SK-N-SH treated with all-trans-retinoic acid at 6 μM for 48 hours (cell line): ENCODE results near the gene SEC16A.

Source experiments
- ATAC-seq: fragments of 200-7000 bp; cut with Tn5 transposase; 3 replicates; pipeline ENCODE4 v1.9.1; 2020; ENCODE audit warnings: mild to moderate bottlenecking, moderate library complexity
- ARNTL ChIP-seq: fragments of 450-650 bp; formaldehyde crosslinking; IDR thresholded peaks from 2 replicates; pipeline ENCODE4 v1.5.0; 2020; ENCODE audit warnings: low read depth, mild to moderate bottlenecking, moderate library complexity, borderline replicate concordance
- BACH2 ChIP-seq: fragments of 250-450 bp; sonication (Bioruptor Pico); IDR thresholded peaks from 2 replicates; pipeline ENCODE4 v1.9.0; 2021; ENCODE audit warnings: mild to moderate bottlenecking, borderline replicate concordance
- CSDC2 ChIP-seq: fragments of 250-450 bp; sonication (Bioruptor Pico); IDR thresholded peaks from 2 replicates; pipeline ENCODE4 v1.5.0; 2020; ENCODE audit warnings: mild to moderate bottlenecking, moderate library complexity
- ESRRG ChIP-seq: fragments of 250-450 bp; sonication (Bioruptor Pico); IDR thresholded peaks from 2 replicates; pipeline ENCODE4 v1.6.1; 2021; ENCODE audit warnings: mild to moderate bottlenecking
- GLIS3 ChIP-seq: fragments of 250-450 bp; sonication (Bioruptor Pico); IDR thresholded peaks from 2 replicates; pipeline ENCODE4 v1.5.0; 2020; ENCODE audit warnings: mild to moderate bottlenecking, moderate library complexity
- ISL1 ChIP-seq: fragments of 250-450 bp; sonication (Bioruptor Pico); IDR thresholded peaks from 2 replicates; pipeline ENCODE4 v2.1.2; 2022; ENCODE audit warnings: mild to moderate bottlenecking, moderate library complexity
- OSR1 ChIP-seq: fragments of 250-450 bp; sonication (Bioruptor Pico); IDR thresholded peaks from 2 replicates; pipeline ENCODE4 v1.8.0; 2022; ENCODE audit warnings: moderate library complexity, mild to moderate bottlenecking, inconsistent platforms
- PPARA ChIP-seq: fragments of 250-450 bp; sonication (Bioruptor Pico); IDR thresholded peaks from 2 replicates; pipeline ENCODE4 v1.5.0; 2020; ENCODE audit warnings: mild to moderate bottlenecking, borderline replicate concordance
- RARB ChIP-seq: fragments of 250-450 bp; sonication (Bioruptor Pico); IDR thresholded peaks from 2 replicates; pipeline ENCODE4 v1.8.0; 2021; ENCODE audit warnings: mild to moderate bottlenecking, moderate library complexity
- SNAI2 ChIP-seq: fragments of 250-450 bp; sonication (Bioruptor Pico); IDR thresholded peaks from 2 replicates; pipeline ENCODE4 v1.5.0; 2020; ENCODE audit warnings: mild to moderate bottlenecking, moderate library complexity
- TCF4 ChIP-seq: fragments of 250-450 bp; sonication (Bioruptor Pico); IDR thresholded peaks from 2 replicates; pipeline ENCODE4 v1.8.0; 2021; ENCODE audit warnings: mild to moderate bottlenecking, moderate library complexity, borderline replicate concordance
- TOX ChIP-seq: fragments of 250-450 bp; sonication (Bioruptor Pico); IDR thresholded peaks from 2 replicates; pipeline ENCODE4 v1.8.0; 2021; ENCODE audit warnings: mild to moderate bottlenecking, moderate library complexity, borderline replicate concordance
- ZC3H10 ChIP-seq: fragments of 250-450 bp; sonication (Bioruptor Pico); IDR thresholded peaks from 2 replicates; pipeline ENCODE4 v1.5.1; 2021; ENCODE audit warnings: mild to moderate bottlenecking, moderate library complexity
- ZFP3 ChIP-seq: fragments of 250-450 bp; sonication (Bioruptor Pico); IDR thresholded peaks from 2 replicates; pipeline ENCODE4 v1.5.0; 2020; ENCODE audit warnings: mild to moderate bottlenecking, moderate library complexity
- ZFP30 ChIP-seq: fragments of 450-650 bp; formaldehyde crosslinking; IDR thresholded peaks from 2 replicates; pipeline ENCODE4 v1.5.0; 2022; ENCODE audit warnings: mild to moderate bottlenecking, moderate library complexity
- ZNF565 ChIP-seq: fragments of 450-650 bp; formaldehyde crosslinking; conservative IDR thresholded peaks from 2 replicates; pipeline ENCODE4 v1.5.0; 2020; ENCODE audit warnings: low read depth, mild to moderate bottlenecking, moderate library complexity
- ZNF70 ChIP-seq: fragments of 450-650 bp; formaldehyde crosslinking; IDR thresholded peaks from 2 replicates; pipeline ENCODE4 v1.5.0; 2020; ENCODE audit warnings: mild to moderate bottlenecking, moderate library complexity
- ZNF8 ChIP-seq: fragments of 450-650 bp; formaldehyde crosslinking; IDR thresholded peaks from 2 replicates; pipeline ENCODE4 v1.5.0; 2020; ENCODE audit warnings: mild to moderate bottlenecking, moderate library complexity
- TF ChIP-seq, protein P1 (sequence below): fragments of 250-450 bp; sonication (Bioruptor Pico); IDR thresholded peaks from 2 replicates; pipeline ENCODE4 v1.8.0; 2021; ENCODE audit warnings: low read depth, mild to moderate bottlenecking, moderate library complexity, borderline replicate concordance
- TF ChIP-seq, protein P2 (sequence below): fragments of 250-450 bp; sonication (Bioruptor Pico); IDR thresholded peaks from 2 replicates; pipeline ENCODE4 v1.5.1; 2021; ENCODE audit warnings: mild to moderate bottlenecking, moderate library complexity
- TF ChIP-seq, protein P3 (sequence below): fragments of 250-450 bp; sonication (Bioruptor Pico); IDR thresholded peaks from 2 replicates; pipeline ENCODE4 v1.5.1; 2020; ENCODE audit warnings: low read depth, mild to moderate bottlenecking, moderate library complexity
- TF ChIP-seq, protein P4 (sequence below): fragments of 250-450 bp; sonication (Bioruptor Pico); IDR thresholded peaks from 2 replicates; pipeline ENCODE4 v1.8.0; 2020; ENCODE audit warnings: mild to moderate bottlenecking, moderate library complexity, borderline replicate concordance

SEC16A gene

DNA sequence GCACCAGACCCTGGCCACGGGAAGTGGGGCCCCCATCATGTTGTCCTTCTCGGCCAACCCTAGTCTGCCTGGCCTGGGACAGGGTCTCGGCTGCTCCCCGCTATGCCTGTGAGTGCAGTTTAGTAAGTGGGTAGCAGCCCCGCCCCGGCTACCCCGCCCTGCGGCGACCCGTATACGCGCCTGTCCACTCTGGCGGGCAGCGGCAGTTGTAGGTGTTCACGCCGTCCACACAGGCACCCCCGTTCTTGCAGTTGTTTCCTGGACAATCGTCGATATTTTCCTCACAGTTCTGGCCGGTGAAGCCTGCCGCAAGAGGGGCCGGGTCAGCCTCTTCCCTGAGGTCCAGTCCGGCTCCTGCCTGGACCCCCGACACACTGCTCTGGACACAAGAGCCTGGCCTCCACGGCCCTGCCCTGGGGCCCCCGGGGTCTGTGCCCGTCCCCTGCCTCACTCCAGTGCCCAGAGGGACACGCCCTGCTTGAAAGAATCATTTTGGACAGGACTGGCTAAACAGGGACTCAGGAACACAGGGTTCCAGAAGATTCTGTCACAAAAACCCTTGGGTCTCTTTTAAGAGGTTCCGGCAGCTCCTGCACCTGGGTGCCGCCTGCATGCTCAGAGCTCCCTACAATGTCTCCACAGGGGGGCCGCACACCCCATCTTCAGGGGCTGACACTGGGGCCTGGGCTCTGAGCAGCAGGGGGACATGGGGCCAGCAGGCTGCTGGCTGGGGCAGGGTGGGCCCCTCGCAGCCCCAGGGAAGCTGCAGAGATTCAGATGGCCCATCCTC is 36.6 kb upstream of the SEC16A start:
- TF ChIP-seq TCF4 (CRISPR knock-in tag) (no peak), ZNF8 (CRISPR knock-in tag) (no peak), ISL1 (CRISPR knock-in tag) (no peak), OSR1 (CRISPR knock-in tag) (no peak), ARNTL (CRISPR knock-in tag) (no peak), SNAI2 (CRISPR knock-in tag) (no peak), ZC3H10 (CRISPR knock-in tag) (no peak), RARB (CRISPR knock-in tag) (no peak), ZFP30 (CRISPR knock-in tag) (no peak), ESRRG (CRISPR knock-in tag) (no peak), ZFP3 (no peak)
- TF ChIP-seq, protein P1, sequence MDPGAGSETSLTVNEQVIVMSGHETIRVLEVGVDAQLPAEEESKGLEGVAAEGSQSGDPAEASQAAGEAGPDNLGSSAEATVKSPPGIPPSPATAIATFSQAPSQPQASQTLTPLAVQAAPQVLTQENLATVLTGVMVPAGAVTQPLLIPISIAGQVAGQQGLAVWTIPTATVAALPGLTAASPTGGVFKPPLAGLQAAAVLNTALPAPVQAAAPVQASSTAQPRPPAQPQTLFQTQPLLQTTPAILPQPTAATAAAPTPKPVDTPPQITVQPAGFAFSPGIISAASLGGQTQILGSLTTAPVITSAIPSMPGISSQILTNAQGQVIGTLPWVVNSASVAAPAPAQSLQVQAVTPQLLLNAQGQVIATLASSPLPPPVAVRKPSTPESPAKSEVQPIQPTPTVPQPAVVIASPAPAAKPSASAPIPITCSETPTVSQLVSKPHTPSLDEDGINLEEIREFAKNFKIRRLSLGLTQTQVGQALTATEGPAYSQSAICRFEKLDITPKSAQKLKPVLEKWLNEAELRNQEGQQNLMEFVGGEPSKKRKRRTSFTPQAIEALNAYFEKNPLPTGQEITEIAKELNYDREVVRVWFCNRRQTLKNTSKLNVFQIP (CRISPR knock-in tag), result no peak
- TF ChIP-seq, protein P2, sequence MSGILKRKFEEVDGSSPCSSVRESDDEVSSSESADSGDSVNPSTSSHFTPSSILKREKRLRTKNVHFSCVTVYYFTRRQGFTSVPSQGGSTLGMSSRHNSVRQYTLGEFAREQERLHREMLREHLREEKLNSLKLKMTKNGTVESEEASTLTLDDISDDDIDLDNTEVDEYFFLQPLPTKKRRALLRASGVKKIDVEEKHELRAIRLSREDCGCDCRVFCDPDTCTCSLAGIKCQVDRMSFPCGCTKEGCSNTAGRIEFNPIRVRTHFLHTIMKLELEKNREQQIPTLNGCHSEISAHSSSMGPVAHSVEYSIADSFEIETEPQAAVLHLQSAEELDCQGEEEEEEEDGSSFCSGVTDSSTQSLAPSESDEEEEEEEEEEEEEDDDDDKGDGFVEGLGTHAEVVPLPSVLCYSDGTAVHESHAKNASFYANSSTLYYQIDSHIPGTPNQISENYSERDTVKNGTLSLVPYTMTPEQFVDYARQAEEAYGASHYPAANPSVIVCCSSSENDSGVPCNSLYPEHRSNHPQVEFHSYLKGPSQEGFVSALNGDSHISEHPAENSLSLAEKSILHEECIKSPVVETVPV (CRISPR knock-in tag), result no peak
- ATAC-seq, result no peak

DNA sequence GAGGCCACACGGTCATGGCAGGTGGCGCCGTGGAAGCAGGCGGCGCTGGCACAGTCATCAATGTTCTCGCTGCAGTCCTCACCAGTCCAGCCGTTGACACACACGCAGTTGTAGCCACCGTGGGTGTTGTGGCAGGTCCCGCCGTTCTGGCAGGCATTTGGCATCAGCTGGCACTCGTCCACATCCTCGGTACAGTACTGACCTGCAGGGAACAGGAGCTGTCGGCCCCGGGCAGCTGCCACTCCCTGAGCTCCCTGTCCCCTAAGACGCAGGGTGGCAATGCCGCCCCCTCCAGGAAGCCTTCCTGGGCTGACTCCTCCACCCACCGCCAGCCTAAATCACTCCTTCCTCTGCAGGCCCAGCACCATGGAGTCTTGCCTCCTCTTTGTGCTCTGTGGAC is 35.8 kb upstream of the SEC16A start:
- no peak for ATAC-seq
- TF ChIP-seq ZNF70 (CRISPR knock-in tag) (no peak), ZFP30 (CRISPR knock-in tag) (no peak), CSDC2 (CRISPR knock-in tag) (no peak), GLIS3 (CRISPR knock-in tag) (no peak), ZC3H10 (CRISPR knock-in tag) (no peak), TOX (CRISPR knock-in tag) (no peak), ISL1 (CRISPR knock-in tag) (no peak), SNAI2 (CRISPR knock-in tag) (no peak), ZNF565 (no peak), ZNF8 (CRISPR knock-in tag) (no peak), BACH2 (CRISPR knock-in tag) (no peak), OSR1 (CRISPR knock-in tag) (no peak), ESRRG (CRISPR knock-in tag) (no peak)
- TF ChIP-seq, protein P2 (CRISPR knock-in tag), result no peak
- TF ChIP-seq, protein P3, sequence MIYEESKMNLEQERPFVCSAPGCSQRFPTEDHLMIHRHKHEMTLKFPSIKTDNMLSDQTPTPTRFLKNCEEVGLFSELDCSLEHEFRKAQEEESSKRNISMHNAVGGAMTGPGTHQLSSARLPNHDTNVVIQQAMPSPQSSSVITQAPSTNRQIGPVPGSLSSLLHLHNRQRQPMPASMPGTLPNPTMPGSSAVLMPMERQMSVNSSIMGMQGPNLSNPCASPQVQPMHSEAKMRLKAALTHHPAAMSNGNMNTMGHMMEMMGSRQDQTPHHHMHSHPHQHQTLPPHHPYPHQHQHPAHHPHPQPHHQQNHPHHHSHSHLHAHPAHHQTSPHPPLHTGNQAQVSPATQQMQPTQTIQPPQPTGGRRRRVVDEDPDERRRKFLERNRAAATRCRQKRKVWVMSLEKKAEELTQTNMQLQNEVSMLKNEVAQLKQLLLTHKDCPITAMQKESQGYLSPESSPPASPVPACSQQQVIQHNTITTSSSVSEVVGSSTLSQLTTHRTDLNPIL (CRISPR knock-in tag), result no peak

DNA sequence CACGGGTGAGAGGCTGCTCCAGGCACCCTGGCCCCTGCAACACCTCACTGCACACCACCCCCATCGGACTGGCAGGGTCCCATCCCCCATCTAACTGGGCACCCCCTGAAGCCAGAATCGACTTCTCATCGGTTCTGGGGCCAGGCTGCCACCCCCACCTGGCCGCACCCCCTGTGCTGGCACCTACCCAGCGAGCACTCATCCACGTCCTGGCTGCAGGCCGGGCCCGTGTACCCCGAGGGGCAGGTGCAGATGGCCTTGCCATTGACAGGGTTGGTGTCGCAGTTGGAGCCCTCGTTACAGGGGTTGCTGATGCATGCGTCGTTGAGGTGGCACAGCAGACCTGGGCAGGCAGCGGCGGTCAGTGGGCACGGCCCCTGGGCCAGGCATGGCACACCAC is 35.1 kb upstream of the SEC16A start:
- TF ChIP-seq CSDC2 (CRISPR knock-in tag) (no peak), ESRRG (CRISPR knock-in tag) (no peak), PPARA (no peak)
- TF ChIP-seq, protein P4, sequence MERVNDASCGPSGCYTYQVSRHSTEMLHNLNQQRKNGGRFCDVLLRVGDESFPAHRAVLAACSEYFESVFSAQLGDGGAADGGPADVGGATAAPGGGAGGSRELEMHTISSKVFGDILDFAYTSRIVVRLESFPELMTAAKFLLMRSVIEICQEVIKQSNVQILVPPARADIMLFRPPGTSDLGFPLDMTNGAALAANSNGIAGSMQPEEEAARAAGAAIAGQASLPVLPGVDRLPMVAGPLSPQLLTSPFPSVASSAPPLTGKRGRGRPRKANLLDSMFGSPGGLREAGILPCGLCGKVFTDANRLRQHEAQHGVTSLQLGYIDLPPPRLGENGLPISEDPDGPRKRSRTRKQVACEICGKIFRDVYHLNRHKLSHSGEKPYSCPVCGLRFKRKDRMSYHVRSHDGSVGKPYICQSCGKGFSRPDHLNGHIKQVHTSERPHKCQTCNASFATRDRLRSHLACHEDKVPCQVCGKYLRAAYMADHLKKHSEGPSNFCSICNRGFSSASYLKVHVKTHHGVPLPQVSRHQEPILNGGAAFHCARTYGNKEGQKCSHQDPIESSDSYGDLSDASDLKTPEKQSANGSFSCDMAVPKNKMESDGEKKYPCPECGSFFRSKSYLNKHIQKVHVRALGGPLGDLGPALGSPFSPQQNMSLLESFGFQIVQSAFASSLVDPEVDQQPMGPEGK, result no peak
- TF ChIP-seq, protein P3 (CRISPR knock-in tag), result no peak
- TF ChIP-seq, all 23 proteins: peak for 0
- ATAC-seq, result no peak
